ENCODE results near the gene SYNPO2. TPM values are rescaled to one million over a fixed set of nuclear protein-coding genes. Genes with fewer than 3 reads are reported as not detected.

The SYNPO2 gene
- total and polyA plus RNA-seq, 2 of the 8 experiments (the other 6 are each of a cell fraction or from before 2014, with no cell fraction given): 0.50 to 4.2 TPM

GRCh38 chr4:118936406-118936805 is 47.8 kb downstream of the SYNPO2 start:
- H3K23me2 ChIP-seq (ENCODE audit: low read depth, low read length): no peaks in the 10 kb centered on the region
- no peaks in the 10 kb centered on the region for H3K9me3 ChIP-seq (ENCODE audit: insufficient read depth in 2 of 2, low read depth in 1 of 2, low read length in 1 of 2)
- POLR2A ChIA-PET (ENCODE audit: partially characterized antibody): no interaction called here
- H2BK5ac ChIP-seq (ENCODE audit: low read depth, low read length): no peak overlapping the region
- H3K4me1 ChIP-seq (replicated peaks in 1 of 4; ENCODE audit: control insufficient read depth in 3 of 4, insufficient read depth in 4 of 4, low read length in 3 of 4): peaks cover 0 to 5% (median 0%) of the 10 kb centered on the region in 4 experiments; a peak in 1 of 7 replicates
- no peak for FAIRE-seq
- H3K4me3 ChIP-seq (ENCODE audit: extremely low read depth in 1 of 4, insufficient read depth in 2 of 4, low read depth in 3 of 4, low read length in 4 of 4): no peak overlapping the region
- H2BK15ac ChIP-seq (ENCODE audit: low read length): no peak overlapping the region
- peaks cover 0 to 1% (median 0%) of the 10 kb centered on the region in 4 experiments; a peak in 1 of 7 replicates for H3K27me3 ChIP-seq (replicated peaks in 1 of 4; ENCODE audit: control insufficient read depth in 3 of 4, extremely low read depth in 1 of 4, insufficient read depth in 3 of 4, low read length in 3 of 4)
- H3K23ac ChIP-seq (ENCODE audit: insufficient read length): no peak overlapping the region
- no peak overlapping the region for H2BK120ac ChIP-seq (replicated peaks; ENCODE audit: low read depth, low read length)
- H3K4ac ChIP-seq (replicated peaks; ENCODE audit: insufficient read length, low read depth, low read length): no peak overlapping the region
- no peak overlapping the region for H3K4me2 ChIP-seq (ENCODE audit: insufficient read depth in 1 of 2, low read depth in 2 of 2, low read length in 2 of 2)
- no peak overlapping the region for H2BK20ac ChIP-seq (ENCODE audit: low read length)
- no peak overlapping the region for H3K27ac ChIP-seq (ENCODE audit: low read depth, low read length)
- no peak for TF ChIP-seq TCF12 (IDR thresholded peaks at IDR 0.05; ENCODE audit: low read depth, low read length)
- TF ChIP-seq SIN3A (conservative IDR thresholded peaks at IDR 0.05 in 1 of 2, IDR thresholded peaks at IDR 0.05 in 1 of 2; ENCODE audit: low read depth in 1 of 2, low read length in 2 of 2): no peak
- TF ChIP-seq GTF2F1 (IDR thresholded peaks at IDR 0.05; ENCODE audit: borderline replicate concordance, low read depth, low read length): no peak
- TF ChIP-seq CEBPB (IDR thresholded peaks at IDR 0.05; ENCODE audit: low read depth, low read length): no peak
- TF ChIP-seq TBP (IDR thresholded peaks at IDR 0.05; ENCODE audit: low read depth, low read length): no peak
- TF ChIP-seq YY1 (IDR thresholded peaks at IDR 0.05; ENCODE audit: low read depth, low read length): no peak
- TF ChIP-seq KDM4A (IDR thresholded peaks at IDR 0.05; ENCODE audit: low read depth, low read length, severe bottlenecking): no peak
- TF ChIP-seq EZH2 (IDR thresholded peaks at IDR 0.05; ENCODE audit: low read depth, low read length, severe bottlenecking): no peak
- H3K9ac ChIP-seq (replicated peaks in 1 of 4; ENCODE audit: extremely low read depth in 1 of 4, low read depth in 3 of 4, low read length in 3 of 4): no peak overlapping the region
- H3K36me3 ChIP-seq (ENCODE audit: control insufficient read depth in 2 of 4, insufficient read depth in 4 of 4, low read length in 3 of 4): no peaks in the 10 kb centered on the region
- H3K79me2 ChIP-seq (ENCODE audit: control insufficient read depth in 1 of 2, insufficient read depth in 2 of 2, low read length in 2 of 2): no peaks in the 10 kb centered on the region
- no peak for DNase-seq (ENCODE audit: low read depth in 1 of 2, low spot score in 2 of 2)
- H3K14ac ChIP-seq (ENCODE audit: insufficient read length): no peak overlapping the region
- 89% methylated on average over 3 of the region's 3 CpGs; no CpG with 5 or more reads in 1 of the 2 experiments for WGBS, 2 experiments (ENCODE audit: extremely low coverage in 1 of 2, insufficient coverage in 1 of 2, insufficient read length in 1 of 2, insufficient replicate concordance in 2 of 2, low coverage in 1 of 2, low lambda C conversion rate in 2 of 2, missing lambda C conversion rate in 1 of 2)
- H4K91ac ChIP-seq (replicated peaks; ENCODE audit: insufficient read length, low read length): no peak overlapping the region
- H2BK12ac ChIP-seq (ENCODE audit: low read depth, low read length): no peak overlapping the region
- H2AFZ ChIP-seq (ENCODE audit: low read length): no peak overlapping the region
- H3K18ac ChIP-seq (ENCODE audit: extremely low read depth, low read length): no peak overlapping the region
- no peaks in the 10 kb centered on the region for H4K20me1 ChIP-seq (replicated peaks in 1 of 2; ENCODE audit: control insufficient read depth in 1 of 2, insufficient read depth in 2 of 2, low read length in 2 of 2)
- H2AK5ac ChIP-seq (ENCODE audit: low read depth, low read length): no peak overlapping the region
- no peak overlapping the region for H4K5ac ChIP-seq (ENCODE audit: insufficient read length, low read depth, low read length)
- H4K8ac ChIP-seq (ENCODE audit: extremely low read depth, insufficient read depth, low read length): no peak overlapping the region
- no peaks in the 10 kb centered on the region for H3K79me1 ChIP-seq (ENCODE audit: low read depth, low read length)
- CTCF ChIA-PET (ENCODE audit: partially characterized antibody): no interaction called here
- no peak overlapping the region for H3K56ac ChIP-seq (replicated peaks; ENCODE audit: insufficient read length, low read depth, low read length)

All from H1 (cell line).